IPS DF 4.7 (cell line): ENCODE data around the gene PLA2G4D.

ENCODE experiments used
- DNase-seq: peaks from one replicate; pipeline ENCODE4 v3.0.0-alpha.2; 2013; ENCODE audit warnings: low spot score; ENCODE audit errors: extremely low read depth

The PLA2G4D gene

GRCh38 chr15:42027521-42027920, 66.8 kb downstream of the PLA2G4D start:
- DNase-seq, result no peak

DNA sequence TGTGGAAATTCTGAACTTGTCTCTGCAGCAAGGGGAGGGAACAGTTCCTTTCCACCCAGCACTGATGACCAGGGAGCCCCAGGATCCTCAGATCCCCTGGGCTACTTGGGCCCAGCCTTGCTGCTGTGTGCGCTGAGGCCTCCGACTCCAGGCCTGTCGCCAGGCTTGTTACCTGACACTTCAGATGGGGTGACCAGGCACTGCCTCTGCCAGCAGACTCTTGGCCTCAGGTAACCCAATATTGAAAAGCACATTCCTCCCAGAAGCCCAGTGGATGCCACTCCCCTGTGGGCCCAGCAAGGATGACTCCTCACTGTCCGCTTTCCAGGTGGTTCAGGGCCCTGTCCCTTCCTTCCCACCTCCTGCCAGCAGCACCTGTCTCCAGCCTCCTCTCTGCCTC, 70.1 kb downstream of the PLA2G4D start:
- DNase-seq, result no peak

GRCh38 chr15:42021593-42021992, 72.8 kb downstream of the PLA2G4D start:
- no peak for DNase-seq

- no peak for DNase-seq
Measured at GRCh38 chr15:42020713-42021273, 73.6 kb downstream of the PLA2G4D start, which contains the start of gene PLA2G4E. Gene PLA2G4E, minus strand, starts transcription at chr15:42021042. Its CDS starts 12 bp downstream, at chr15:42021030.

- DNase-seq, result no peak
Measured at GRCh38 chr15:42018306-42019224, 75.8 kb downstream of the PLA2G4D start.
